Fibroblast of peridontal ligament (primary cell): ENCODE results near the gene NUBP2.

Experiments
- DNase-seq: peaks from one replicate; pipeline ENCODE4 v3.0.0-alpha.2; 2010; ENCODE audit errors: extremely low read depth

The NUBP2 gene

GRCh38 chr16:1771864-1772361 is 10.8 kb upstream of the NUBP2 start:
- no peak for DNase-seq

DNA sequence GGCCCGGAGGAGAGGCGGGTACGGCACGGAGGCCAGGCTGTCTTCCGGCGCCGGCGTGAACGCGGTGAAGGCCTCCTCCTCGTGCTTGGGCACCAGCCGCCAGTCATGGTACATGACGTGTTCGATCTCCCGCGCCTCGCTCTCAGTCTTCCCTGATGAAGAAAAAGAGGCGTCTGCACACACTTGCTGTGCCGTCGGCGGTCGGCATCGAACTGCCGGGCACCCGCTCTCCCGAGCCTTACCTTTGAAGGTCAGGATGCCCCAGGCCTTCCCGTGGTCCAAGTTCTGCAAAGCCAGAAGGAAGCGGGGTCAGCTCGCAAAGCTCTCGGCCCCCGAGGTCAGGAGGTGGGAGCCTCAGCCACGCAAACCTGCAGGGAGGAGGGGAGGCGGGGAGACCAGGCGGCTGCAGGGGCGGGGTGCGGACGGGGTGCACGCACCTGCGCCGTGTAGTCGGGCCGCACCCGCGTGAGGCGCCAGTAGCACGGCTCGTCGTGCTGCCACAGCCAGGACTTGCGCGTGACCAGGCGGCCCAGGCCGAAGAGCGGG is 10.3 kb upstream of the NUBP2 start, which contains the start of gene EME2:
Gene EME2 (plus strand): TSS at position 449 of the 546 bp plus-strand sequence. CDS start 418 bp downstream, outside the sequence.
- no peak for DNase-seq

DNA sequence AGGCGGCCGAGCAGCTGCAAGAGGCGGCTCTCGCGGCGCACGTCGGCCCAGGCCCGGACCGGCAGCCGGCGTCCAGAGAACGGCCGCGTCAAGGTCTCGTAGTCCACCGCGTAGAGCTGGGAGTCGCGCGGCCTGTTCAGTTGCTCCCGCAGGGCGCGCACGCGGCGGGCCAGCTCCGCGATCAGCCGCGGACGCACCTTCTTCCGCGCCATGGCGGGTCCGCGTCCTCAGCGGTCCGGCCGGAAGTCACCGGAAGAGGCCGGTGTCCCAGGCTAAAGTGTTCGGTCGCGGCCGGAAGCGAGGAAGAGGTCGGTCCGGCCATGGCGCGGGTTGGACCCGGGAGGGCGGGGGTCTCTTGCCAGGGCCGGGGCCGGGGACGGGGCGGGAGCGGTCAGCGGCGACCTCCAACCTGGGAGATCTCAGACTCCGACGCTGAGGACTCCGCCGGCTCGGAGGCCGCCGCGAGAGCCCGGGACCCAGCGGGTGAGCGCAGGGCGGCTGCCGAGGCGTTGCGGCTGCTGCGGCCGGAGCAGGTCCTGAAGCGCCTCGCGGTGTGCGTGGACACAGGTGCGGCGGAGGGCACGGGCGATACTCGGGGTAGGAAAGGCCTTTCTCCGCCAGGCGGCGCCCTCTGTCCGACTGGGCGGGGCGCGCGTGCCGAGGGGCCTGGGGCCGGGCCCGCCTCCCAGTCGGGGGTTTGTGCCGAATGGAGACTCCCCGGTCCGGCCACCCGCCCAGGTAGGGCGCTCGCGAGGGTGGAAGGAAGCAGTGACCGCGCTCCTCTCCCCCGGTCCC is 9.7 kb upstream of the NUBP2 start, which contains the start of gene MRPS34:
Gene MRPS34 (minus strand): TSS at position 227 of the 795 bp plus-strand sequence. CDS start 15 bp downstream, at position 212.
- DNase-seq, result peak; percentile 77

DNA sequence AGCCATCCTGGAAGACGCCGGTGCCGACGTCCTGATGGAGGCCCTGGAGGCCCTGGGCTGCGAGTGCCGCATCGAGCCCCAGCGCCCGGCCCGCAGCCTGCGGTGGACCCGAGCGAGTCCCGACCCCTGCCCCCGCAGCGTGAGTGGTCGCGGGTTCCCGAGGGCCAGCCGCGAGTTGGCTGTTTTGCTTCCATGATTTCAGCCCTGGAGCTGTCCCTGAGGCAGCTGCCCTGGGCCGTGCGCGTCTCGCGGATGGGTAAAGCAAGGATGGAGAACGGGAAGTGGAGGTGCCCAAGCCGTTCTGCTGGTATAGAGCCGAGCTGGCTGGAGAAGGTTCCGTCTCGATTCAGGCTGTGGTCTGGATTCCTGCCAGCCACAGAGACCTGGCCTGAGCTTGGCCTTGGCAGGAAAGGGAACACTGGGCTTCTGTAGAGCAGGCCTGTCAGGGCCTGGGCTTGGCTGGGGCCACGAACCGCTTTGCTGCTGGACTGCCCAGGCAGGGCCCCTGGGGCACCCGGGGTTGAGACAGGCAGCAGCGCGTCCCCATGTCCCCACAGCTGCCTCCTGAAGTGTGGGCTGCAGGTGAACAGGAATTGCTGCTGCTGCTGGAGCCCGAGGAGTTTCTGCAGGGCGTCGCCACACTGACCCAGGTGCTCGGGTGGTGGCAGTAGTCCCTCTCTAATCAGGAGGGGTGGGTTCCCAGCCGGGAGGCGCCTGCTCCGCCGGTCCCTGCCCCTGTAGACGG is 8.9 kb upstream of the NUBP2 start:
- DNase-seq, result peak; percentile 33

GRCh38 chr16:1774448-1774780 is 8.3 kb upstream of the NUBP2 start:
- DNase-seq, result no peak

DNA sequence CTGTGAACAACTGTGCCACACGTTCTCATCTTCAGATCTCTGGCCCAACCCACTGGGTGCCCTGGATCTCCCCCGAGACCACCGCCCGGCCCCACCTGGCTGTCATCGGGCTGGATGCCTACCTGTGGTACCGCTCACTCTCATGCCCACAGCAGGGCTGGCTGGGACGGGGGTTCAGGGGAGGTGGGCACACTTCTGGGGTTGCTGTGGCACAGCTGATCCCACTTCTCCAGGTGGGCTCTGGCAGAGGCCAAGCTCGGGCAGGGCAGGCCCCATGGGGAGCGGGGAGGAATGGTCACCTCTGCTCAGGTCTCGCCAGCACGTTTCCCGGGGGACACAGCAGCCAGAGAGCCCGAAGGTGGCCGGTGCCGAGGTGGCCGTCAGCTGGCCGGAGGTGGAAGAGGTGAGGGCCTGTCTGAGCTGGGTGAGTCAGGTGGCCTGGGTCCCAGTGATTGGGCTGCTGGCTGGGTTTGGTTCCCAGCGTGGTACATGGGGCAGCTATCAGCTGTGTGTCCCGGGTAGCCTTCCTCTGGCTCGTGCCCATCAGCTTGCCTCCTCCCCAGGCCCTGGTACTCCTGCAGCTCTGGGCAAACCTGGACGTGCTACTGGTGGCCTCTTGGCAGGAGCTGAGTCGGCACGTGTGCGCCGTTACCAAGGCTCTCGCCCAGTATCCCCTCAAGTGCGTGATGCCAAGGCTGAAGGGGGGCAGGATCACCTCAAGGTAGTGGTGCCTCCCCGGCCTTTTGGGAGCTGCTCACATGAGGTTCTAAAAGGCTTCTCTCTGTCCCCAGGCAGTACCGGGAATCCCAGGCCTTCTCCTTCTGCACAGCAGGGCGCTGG is 7.5 kb upstream of the NUBP2 start:
- no peak for DNase-seq

GRCh38 chr16:1775846-1776671 is 6.7 kb upstream of the NUBP2 start:
- DNase-seq, result no peak

- DNase-seq, result no peak
Observed at GRCh38 chr16:1776672-1776955, 6.1 kb upstream of the NUBP2 start.

GRCh38 chr16:1776991-1777374 is 5.8 kb upstream of the NUBP2 start:
- DNase-seq, result no peak

DNA sequence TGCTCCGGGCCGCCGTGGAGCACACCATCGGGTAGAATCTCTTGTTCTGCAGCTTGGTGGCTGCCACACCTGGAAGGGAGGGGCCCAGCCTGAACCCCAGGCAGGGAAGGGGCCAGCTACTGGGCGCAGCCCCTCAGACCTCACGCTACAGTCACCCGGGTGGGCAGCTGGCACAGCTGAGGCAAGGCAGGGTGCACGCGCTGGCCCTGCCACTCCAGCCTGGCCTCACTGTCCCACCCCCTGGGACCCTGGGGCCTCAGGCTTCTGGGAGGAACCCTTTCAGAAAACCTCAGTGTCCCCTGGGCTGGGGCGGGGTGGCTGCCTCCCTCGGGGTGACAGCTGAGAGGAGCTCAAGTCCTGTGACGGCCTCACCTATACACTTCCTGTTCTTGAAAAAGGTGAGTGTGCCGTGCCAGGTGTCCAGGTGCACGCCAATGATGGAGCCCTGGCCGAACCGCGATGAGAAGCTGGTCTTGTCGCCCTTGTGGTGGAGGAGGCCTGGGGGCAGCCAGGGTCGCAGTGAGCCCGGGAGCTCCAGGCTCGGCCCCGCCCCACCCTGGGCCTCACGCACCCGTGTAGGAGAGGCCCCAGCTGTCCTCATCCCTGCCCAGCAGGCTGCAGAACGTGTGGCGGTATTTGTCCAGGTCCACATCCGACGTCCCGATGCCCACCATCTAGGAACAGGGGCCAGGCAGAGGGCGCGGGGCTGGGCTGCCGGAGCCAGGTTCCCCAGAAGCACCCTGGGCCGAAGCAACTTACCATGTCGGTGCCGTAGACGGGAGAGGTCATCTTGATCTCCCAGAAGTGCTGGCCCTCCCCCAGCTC is 5.2 kb upstream of the NUBP2 start:
- no peak for DNase-seq

- DNase-seq, result no peak
Observed at GRCh38 chr16:1778200-1779179, 4.3 kb upstream of the NUBP2 start.

DNA sequence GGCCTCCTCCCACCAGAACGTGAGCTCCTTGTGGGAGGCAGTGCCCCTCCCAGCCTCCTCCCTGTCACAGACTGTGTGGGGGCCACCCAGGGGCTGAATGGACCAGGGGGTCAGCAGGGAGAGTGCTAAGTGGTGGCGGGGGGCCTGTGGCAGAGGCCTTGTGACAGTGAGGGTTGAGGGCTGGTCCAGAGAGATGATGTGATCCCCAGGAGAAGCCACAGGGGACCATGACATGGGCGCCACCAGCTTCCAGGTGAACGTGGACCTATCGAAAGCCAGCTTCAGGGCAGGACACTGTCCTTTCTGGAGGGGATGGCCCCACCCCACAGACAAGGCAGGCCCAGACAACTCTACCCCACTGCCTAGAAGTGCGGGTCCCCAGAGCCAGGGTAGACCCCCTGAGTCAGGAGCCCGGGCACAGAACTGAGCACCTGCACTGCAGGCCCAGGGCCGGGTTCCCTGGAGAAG is 3.5 kb upstream of the NUBP2 start:
- DNase-seq, result no peak

DNA sequence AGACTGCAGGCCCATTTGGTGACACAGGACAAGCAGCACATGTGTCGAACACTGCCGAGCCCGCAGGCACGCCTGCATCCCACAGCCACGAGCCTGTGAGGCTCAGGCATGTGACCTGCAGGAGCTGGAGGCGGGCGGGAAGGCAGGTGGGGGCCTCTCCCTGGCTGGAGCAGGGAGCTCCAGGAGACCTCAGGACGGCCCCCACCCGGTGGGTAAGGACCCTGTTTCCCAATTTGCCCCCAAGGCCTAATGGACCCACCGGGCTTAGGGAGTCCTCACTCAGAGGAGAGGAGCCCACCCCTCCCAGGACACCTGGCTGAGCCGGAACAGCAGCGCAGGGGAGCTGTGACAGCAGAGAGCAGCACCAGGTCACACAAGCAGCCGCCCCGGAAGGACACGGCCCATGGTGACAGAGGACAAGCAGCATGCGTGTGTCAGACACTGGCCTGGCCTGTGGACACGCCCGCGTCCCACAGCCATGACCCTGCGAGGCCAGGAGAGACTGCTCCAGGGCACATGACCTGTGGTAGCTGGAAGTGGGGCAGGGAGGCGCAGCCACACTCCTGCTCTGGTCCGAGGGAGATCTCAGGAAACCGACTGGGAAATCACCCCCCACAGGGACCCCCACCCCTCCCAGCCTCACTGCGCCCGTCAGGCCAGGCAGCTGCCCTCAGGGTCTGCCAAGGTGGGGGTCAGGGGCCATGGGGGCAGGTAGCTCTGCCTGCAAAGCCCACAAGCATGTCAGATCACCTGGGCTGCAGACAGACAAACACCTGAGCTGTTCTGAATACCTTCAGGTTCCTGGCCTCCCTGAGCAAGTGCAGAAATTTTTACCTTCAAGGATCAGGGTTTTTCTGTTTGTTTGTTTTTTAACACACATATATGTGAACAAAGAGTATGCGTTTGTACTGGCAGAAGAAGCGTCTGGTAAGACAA is 2.8 kb upstream of the NUBP2 start:
- no peak for DNase-seq

DNA sequence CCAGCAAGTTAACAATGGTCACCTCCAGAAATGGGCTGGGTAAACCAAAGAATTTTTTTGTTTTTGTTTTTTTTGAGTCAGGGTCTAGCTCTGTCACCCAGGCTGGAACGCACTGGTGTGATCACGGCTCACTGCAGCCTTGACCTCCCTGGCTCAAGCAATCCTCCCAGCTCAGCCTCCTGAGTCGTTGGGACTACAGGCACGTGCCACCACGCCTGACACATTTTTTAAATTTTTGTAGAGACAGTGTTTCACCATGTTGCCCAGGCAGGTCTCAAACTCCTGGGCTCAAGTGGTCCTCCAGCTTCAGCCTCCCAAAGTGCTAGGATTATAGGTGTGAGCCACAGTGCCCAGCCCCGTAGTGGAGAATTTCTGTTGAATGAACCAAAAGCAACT is 2.1 kb upstream of the NUBP2 start:
- DNase-seq, result no peak

- no peak for DNase-seq
Observed at GRCh38 chr16:1781254-1781653, 1.5 kb upstream of the NUBP2 start.

GRCh38 chr16:1781758-1782407 is 877 bp upstream of the NUBP2 start:
- peak; percentile 8 for DNase-seq
